Measurements from ENCODE around the gene MAPK8IP2.

Gene MAPK8IP2

DNA sequence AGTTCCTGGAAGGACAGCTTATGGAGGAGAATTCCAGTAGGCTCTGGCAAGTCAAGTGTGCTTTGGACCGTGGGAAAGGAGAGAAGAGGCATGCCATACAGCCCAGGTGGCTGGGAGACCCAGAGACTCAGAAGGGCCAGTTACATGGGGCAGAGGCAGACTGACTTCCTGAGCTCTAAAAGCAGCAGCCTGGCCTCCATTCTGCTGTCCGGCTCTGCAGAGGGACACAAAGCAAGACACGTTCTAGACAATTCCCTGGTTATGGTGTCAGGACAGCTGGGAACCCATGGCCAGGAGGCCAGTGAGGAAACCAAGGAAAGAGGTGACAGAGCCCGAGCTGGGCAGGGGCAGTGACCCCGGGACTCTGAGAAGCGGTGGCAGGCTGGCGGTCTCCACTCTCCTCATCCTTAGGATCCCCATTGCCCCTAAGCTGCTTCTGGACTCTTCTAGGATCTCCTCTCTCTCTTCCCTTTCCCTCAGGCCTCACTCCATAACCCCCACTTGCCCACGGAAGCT is 25.1 kb upstream of the MAPK8IP2 start:
- peaks cover 11% of the 10 kb centered on the region for H4K20me1 ChIP-seq (ENCODE audit: insufficient read depth, low read length)
- H3K4me3 ChIP-seq (ENCODE audit: low read depth in 1 of 2, low read length in 2 of 2): no peak overlapping the region
- no peak overlapping the region for H3K27ac ChIP-seq (ENCODE audit: low read length)
- H3K4me1 ChIP-seq (ENCODE audit: insufficient read depth, low read length): peaks cover 8% of the 10 kb centered on the region
- H3K36me3 ChIP-seq (ENCODE audit: insufficient read depth, low read length): peaks cover 90% of the 10 kb centered on the region
- H3K79me2 ChIP-seq (ENCODE audit: insufficient read depth, low read length): no peaks in the 10 kb centered on the region
- H3K9ac ChIP-seq (ENCODE audit: low read depth, low read length): no peak overlapping the region
- H3K9me3 ChIP-seq (ENCODE audit: insufficient read depth, low read length, severe bottlenecking): no peaks in the 10 kb centered on the region
- no peak for ATAC-seq (ENCODE audit: insufficient read depth, low read depth)
- TF ChIP-seq, protein P1, sequence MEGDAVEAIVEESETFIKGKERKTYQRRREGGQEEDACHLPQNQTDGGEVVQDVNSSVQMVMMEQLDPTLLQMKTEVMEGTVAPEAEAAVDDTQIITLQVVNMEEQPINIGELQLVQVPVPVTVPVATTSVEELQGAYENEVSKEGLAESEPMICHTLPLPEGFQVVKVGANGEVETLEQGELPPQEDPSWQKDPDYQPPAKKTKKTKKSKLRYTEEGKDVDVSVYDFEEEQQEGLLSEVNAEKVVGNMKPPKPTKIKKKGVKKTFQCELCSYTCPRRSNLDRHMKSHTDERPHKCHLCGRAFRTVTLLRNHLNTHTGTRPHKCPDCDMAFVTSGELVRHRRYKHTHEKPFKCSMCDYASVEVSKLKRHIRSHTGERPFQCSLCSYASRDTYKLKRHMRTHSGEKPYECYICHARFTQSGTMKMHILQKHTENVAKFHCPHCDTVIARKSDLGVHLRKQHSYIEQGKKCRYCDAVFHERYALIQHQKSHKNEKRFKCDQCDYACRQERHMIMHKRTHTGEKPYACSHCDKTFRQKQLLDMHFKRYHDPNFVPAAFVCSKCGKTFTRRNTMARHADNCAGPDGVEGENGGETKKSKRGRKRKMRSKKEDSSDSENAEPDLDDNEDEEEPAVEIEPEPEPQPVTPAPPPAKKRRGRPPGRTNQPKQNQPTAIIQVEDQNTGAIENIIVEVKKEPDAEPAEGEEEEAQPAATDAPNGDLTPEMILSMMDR (IDR thresholded peaks at IDR 0.05; ENCODE audit: borderline replicate concordance, extremely low read depth, low read length, poor library complexity, severe bottlenecking): no peak
- no peak for TF ChIP-seq EZH2 (IDR thresholded peaks at IDR 0.05; ENCODE audit: borderline replicate concordance, low read depth, low read length, severe bottlenecking)
- no peak overlapping the region for H3K4me2 ChIP-seq (ENCODE audit: insufficient read depth, low read length)
- H3K27me3 ChIP-seq (ENCODE audit: insufficient read depth, low read length, poor library complexity): no peaks in the 10 kb centered on the region
- no peak overlapping the region for H2AFZ ChIP-seq (ENCODE audit: low read depth, low read length)
- no peak for DNase-seq

DNA sequence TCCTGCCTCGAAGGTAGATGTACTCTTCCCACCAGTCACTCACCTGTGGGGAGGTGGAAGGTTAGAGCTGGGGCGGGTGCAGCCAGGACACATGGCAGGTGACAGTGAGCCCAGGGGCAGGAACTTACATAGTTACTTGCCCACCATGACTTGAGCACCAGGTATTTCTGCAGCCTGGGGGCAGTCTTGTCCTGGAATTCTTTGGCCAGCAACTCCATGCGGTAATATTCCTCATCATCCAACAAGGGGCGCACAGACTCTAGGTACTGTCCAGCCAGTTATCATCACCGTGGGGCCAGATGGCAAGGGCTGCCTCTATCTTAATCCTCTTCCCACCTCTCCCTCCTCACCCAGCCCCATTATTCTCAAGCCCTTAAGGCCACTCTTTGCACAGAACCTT is 24.5 kb upstream of the MAPK8IP2 start:
- no peak for TF ChIP-seq EZH2 (IDR thresholded peaks at IDR 0.05; ENCODE audit: borderline replicate concordance, low read depth, low read length, severe bottlenecking)
- TF ChIP-seq, protein P1 (IDR thresholded peaks at IDR 0.05; ENCODE audit: borderline replicate concordance, extremely low read depth, low read length, poor library complexity, severe bottlenecking): no peak
- peaks cover 11% of the 10 kb centered on the region for H4K20me1 ChIP-seq (ENCODE audit: insufficient read depth, low read length)
- H3K4me3 ChIP-seq (ENCODE audit: low read depth in 1 of 2, low read length in 2 of 2): no peak overlapping the region
- no peak overlapping the region for H3K4me2 ChIP-seq (ENCODE audit: insufficient read depth, low read length)
- H3K27me3 ChIP-seq (ENCODE audit: insufficient read depth, low read length, poor library complexity): no peaks in the 10 kb centered on the region
- no peak overlapping the region for H3K9ac ChIP-seq (ENCODE audit: low read depth, low read length)
- no peak overlapping the region for H3K27ac ChIP-seq (ENCODE audit: low read length)
- peaks cover under 1% of the 10 kb centered on the region for H3K79me2 ChIP-seq (ENCODE audit: insufficient read depth, low read length)
- no peak overlapping the region for H2AFZ ChIP-seq (ENCODE audit: low read depth, low read length)
- H3K36me3 ChIP-seq (ENCODE audit: insufficient read depth, low read length): peaks cover 88% of the 10 kb centered on the region
- no peak for DNase-seq
- ATAC-seq (ENCODE audit: insufficient read depth, low read depth): no peak
- no peaks in the 10 kb centered on the region for H3K9me3 ChIP-seq (ENCODE audit: insufficient read depth, low read length, severe bottlenecking)
- H3K4me1 ChIP-seq (ENCODE audit: insufficient read depth, low read length): peaks cover 12% of the 10 kb centered on the region

DNA sequence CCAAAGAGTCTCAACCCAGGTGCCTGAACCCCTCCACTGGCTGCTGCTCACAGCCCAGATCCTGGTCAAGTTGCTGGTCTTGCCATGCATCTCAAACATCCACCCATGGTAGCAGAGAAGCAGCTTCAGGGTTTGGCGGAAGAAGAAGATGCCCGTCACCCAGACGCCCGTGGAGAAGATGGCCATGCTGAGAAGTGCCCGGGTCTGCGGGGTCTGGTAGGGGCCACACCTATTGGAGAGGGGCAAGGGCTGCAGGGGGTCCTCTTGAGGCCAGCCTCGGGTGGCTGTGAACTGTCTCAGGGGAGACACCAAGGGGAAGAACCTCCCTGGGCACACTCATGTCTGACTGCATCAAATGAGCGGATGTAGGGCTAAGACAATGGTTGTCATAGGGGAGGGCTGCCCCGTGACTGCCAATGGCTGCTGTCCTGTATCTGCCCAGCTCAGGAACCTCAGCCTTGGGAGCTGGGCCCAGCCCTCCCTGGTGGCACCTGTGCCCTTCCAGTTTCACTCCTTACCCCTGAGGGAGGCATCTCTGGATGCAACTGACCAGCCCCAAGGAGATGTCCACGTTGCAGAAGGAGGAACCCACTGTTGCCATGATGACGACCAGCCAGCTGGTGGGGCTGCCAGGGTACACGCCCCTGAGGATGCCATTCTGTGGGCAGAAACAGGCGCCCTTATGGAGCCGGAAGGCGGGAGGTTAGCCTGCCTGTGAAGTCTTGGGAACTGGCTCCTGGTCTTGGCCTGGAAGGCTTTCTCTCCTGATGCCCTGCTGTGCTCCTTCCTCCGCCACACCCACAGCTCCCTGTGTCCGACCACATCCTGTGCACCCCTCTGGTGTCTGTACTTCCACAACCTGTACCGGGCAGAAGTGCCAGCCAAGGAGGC is 23.5 kb upstream of the MAPK8IP2 start:
- TF ChIP-seq EZH2 (IDR thresholded peaks at IDR 0.05; ENCODE audit: borderline replicate concordance, low read depth, low read length, severe bottlenecking): no peak
- TF ChIP-seq, protein P1 (IDR thresholded peaks at IDR 0.05; ENCODE audit: borderline replicate concordance, extremely low read depth, low read length, poor library complexity, severe bottlenecking): no peak
- no peak for ATAC-seq (ENCODE audit: insufficient read depth, low read depth)
- H3K36me3 ChIP-seq (ENCODE audit: insufficient read depth, low read length): peaks cover 86% of the 10 kb centered on the region
- no peak overlapping the region for H2AFZ ChIP-seq (ENCODE audit: low read depth, low read length)
- H3K27ac ChIP-seq (ENCODE audit: low read length): no peak overlapping the region
- DNase-seq: no peak
- H3K4me2 ChIP-seq (ENCODE audit: insufficient read depth, low read length): no peak overlapping the region
- peaks cover 16% of the 10 kb centered on the region for H4K20me1 ChIP-seq (ENCODE audit: insufficient read depth, low read length)
- no peaks in the 10 kb centered on the region for H3K9me3 ChIP-seq (ENCODE audit: insufficient read depth, low read length, severe bottlenecking)
- no peak overlapping the region for H3K4me3 ChIP-seq (ENCODE audit: low read depth in 1 of 2, low read length in 2 of 2)
- peaks cover 11% of the 10 kb centered on the region for H3K79me2 ChIP-seq (ENCODE audit: insufficient read depth, low read length)
- peaks cover 22% of the 10 kb centered on the region for H3K4me1 ChIP-seq (ENCODE audit: insufficient read depth, low read length)
- H3K27me3 ChIP-seq (ENCODE audit: insufficient read depth, low read length, poor library complexity): no peaks in the 10 kb centered on the region
- no peak overlapping the region for H3K9ac ChIP-seq (ENCODE audit: low read depth, low read length)

Measured in DND-41 (cell line).